IMR-90 (cell line): Measurements from ENCODE around the gene MFAP2. TPM values are rescaled to one million over a fixed set of nuclear protein-coding genes. Genes with fewer than 3 reads are reported as not detected.
"Not testable (repeated sequence)": the region's sequence is repeated elsewhere in the genome, so short reads cannot be mapped to it uniquely, and the experiment has no call there.

Source experiments
- ATAC-seq: fragments of 200-7000 bp; cut with Tn5 transposase; 2 replicates; pipeline ENCODE4 v1.9.1; 2020; ENCODE audit warnings: low read depth, mild to moderate bottlenecking, moderate library complexity
- BruUV-seq: library from RNA; stranded (reverse); fragments of 400-500 nt; replicated peaks from 2 replicates; lab custom pipeline; 2021; lab: Mats Ljungman, UMichigan
- CTCF ChIA-PET: fragments of 300-600 bp; formaldehyde crosslinking; extraction: SDS; loops from one replicate; lab custom pipeline; 2021; ENCODE audit warnings: antibody characterized with exemption; lab: Yijun Ruan, JAX
- POLR2A ChIA-PET: fragments of 300-600 bp; sonication (Branson Sonifier 250); formaldehyde crosslinking; loops from one replicate; lab custom pipeline; 2022; ENCODE audit warnings: antibody characterized with exemption; ENCODE audit not compliant: unreplicated experiment; lab: Charles Lee
- DNase-seq: peaks from one replicate; pipeline ENCODE4 v3.0.0; 2013
- H2AFZ ChIP-seq: replicated peaks from 2 replicates; pipeline ENCODE3; 2013; ENCODE audit warnings: low read length, mild to moderate bottlenecking; ENCODE audit not compliant: poor library complexity
- H2AK5ac ChIP-seq: 2 replicates; pipeline ENCODE4 v1.6.1; 2013; ENCODE audit warnings: low read depth, low read length, inconsistent platforms
- H2AK9ac ChIP-seq: replicated peaks from 2 replicates; pipeline ENCODE3; 2013; ENCODE audit warnings: mild to moderate bottlenecking, low read depth, low read length, moderate library complexity; ENCODE audit not compliant: poor library complexity
- H2BK120ac ChIP-seq: 2 replicates; pipeline ENCODE4 v1.6.1; 2013; ENCODE audit warnings: low read depth, low read length, inconsistent platforms
- H2BK15ac ChIP-seq: 3 replicates; pipeline ENCODE4 v1.6.1; 2013; ENCODE audit warnings: low read depth, low read length, inconsistent platforms
- H2BK20ac ChIP-seq: 2 replicates; pipeline ENCODE4 v1.6.1; 2013; ENCODE audit warnings: low read depth, mild to moderate bottlenecking, inconsistent platforms, low read length, moderate library complexity
- H2BK5ac ChIP-seq: 2 replicates; pipeline ENCODE4 v1.6.1; 2013; ENCODE audit warnings: mild to moderate bottlenecking, low read depth, low read length, inconsistent platforms; ENCODE audit not compliant: poor library complexity, severe bottlenecking
- H3K14ac ChIP-seq: replicated peaks from 2 replicates; pipeline ENCODE4 v1.6.1; 2013; ENCODE audit warnings: low read depth, low read length, inconsistent platforms
- H3K18ac ChIP-seq: 2 replicates; pipeline ENCODE4 v1.6.1; 2013; ENCODE audit warnings: low read depth, low read length, control low read depth
- H3K23ac ChIP-seq: 2 replicates; pipeline ENCODE4 v1.6.1; 2013; ENCODE audit warnings: low read depth, low read length, inconsistent platforms
- H3K27ac ChIP-seq: 2 replicates; pipeline ENCODE4 v1.5.1; 2013; ENCODE audit warnings: mild to moderate bottlenecking, control low read depth, low read length; ENCODE audit not compliant: insufficient read depth
- H3K27me3 ChIP-seq: 2 replicates; pipeline ENCODE4 v1.6.1; 2013; ENCODE audit warnings: low read length; ENCODE audit not compliant: control insufficient read depth, insufficient read depth
- H3K36me3 ChIP-seq: 2 replicates; pipeline ENCODE4 v1.6.1; 2013; ENCODE audit warnings: low read length, mixed read lengths; ENCODE audit not compliant: control insufficient read depth, insufficient read depth
- H3K4ac ChIP-seq: 2 replicates; pipeline ENCODE4 v1.6.1; 2013; ENCODE audit warnings: low read depth, low read length, inconsistent platforms
- H3K4me1 ChIP-seq: 2 replicates; pipeline ENCODE4 v1.6.1; 2013; ENCODE audit warnings: low read length, mixed read lengths; ENCODE audit not compliant: control insufficient read depth, insufficient read depth
- H3K4me2 ChIP-seq: 2 replicates; pipeline ENCODE4 v1.6.1; 2013; ENCODE audit warnings: low read depth, mild to moderate bottlenecking, control low read depth, low read length, moderate library complexity
- H3K4me3 ChIP-seq: 2 replicates; pipeline ENCODE4 v1.5.1; 2013; ENCODE audit warnings: low read depth, mild to moderate bottlenecking, control low read depth, low read length, moderate library complexity; ENCODE audit not compliant: insufficient read depth
- H3K56ac ChIP-seq: 2 replicates; pipeline ENCODE4 v1.6.1; 2013; ENCODE audit warnings: low read length, inconsistent platforms; ENCODE audit not compliant: insufficient read depth; ENCODE audit errors: extremely low read depth
- H3K79me1 ChIP-seq, 2 experiments: 2 replicates each; pipeline ENCODE4 v1.6.1; 2013; ENCODE audit warnings: low read length in 2 of 2, inconsistent platforms in 1 of 2, low read depth in 1 of 2
- H3K9ac ChIP-seq: 2 replicates; pipeline ENCODE4 v1.6.1; 2013; ENCODE audit warnings: low read depth, low read length, control low read depth
- H3K9me1 ChIP-seq: 2 replicates; pipeline ENCODE4 v1.6.1; 2013; ENCODE audit warnings: low read length, inconsistent platforms; ENCODE audit not compliant: insufficient read depth
- H3K9me3 ChIP-seq: 2 replicates; pipeline ENCODE4 v1.6.1; 2013; ENCODE audit warnings: low read length; ENCODE audit not compliant: control insufficient read depth, insufficient read depth
- H4K20me1 ChIP-seq: 2 replicates; pipeline ENCODE4 v1.6.1; 2013; ENCODE audit warnings: low read length, inconsistent platforms; ENCODE audit not compliant: insufficient read depth
- H4K5ac ChIP-seq: 2 replicates; pipeline ENCODE4 v1.6.1; 2013; ENCODE audit warnings: mild to moderate bottlenecking, low read depth, low read length, control low read depth
- H4K8ac ChIP-seq, 2 experiments: 2 replicates each; pipeline ENCODE4 v1.6.1; 2013; ENCODE audit warnings: low read depth in 2 of 2, low read length in 2 of 2, control low read depth in 1 of 2, inconsistent platforms in 1 of 2
- H4K91ac ChIP-seq: 2 replicates; pipeline ENCODE4 v1.6.1; 2013; ENCODE audit warnings: low read depth, low read length, inconsistent platforms; ENCODE audit not compliant: insufficient read depth
- WGBS, 2 experiments: methylation state at CpG; one replicate each; pipeline versions ENCODE4 v1.1.5 to v1.1.7; 2013; ENCODE audit warnings: missing lambda C conversion rate in 2 of 2; ENCODE audit not compliant: insufficient read length in 1 of 2; ENCODE audit errors: extremely low coverage in 2 of 2; 5-methylcytosine and 5-hydroxymethylcytosine counted together
- dilution Hi-C: fragments of 300-500 bp; cut with HindIII; formaldehyde crosslinking; loops from one replicate; pipeline ENCODE4 v1.14.3; 2018; ENCODE audit warnings: low sequenced_read_pairs; ENCODE audit not compliant: unreplicated experiment
- in situ Hi-C: fragments of 300-500 bp; cut with MboI; formaldehyde crosslinking; loops from 3 replicates; pipeline ENCODE4 v1.14.3; 2019; ENCODE audit warnings: low sequenced_read_pairs, inconsistent platforms, mixed read lengths
- intact Hi-C: fragments of 100-400 bp; cut with micrococcal nuclease; formaldehyde crosslinking; loops from 2 replicates; pipeline ENCODE4 v1.10.0; 2022
- polyA plus RNA-seq, 3 experiments: library from polyadenylated mRNA; depleted of rRNA; stranded (reverse); fragments of >200 nt; gene quantifications; 2 replicates each; pipeline ENCODE4 v1.2.3, GENCODE V29; 2012; ENCODE audit warnings: low replicate concordance in 1 of 3
- total RNA-seq: library from RNA; depleted of rRNA; stranded (reverse); fragments of >200 nt; gene quantifications from 2 replicates; pipeline ENCODE4 v1.2.3, GENCODE V29; 2012

Gene MFAP2
- total and polyA plus RNA-seq, 2 of the 4 experiments (the other 2 are of a cell fraction) = 3.9 to 13.9 TPM

GRCh38 chr1:16964169-16964568 lies 16.3 kb downstream of the MFAP2 start:
- H3K4me1 ChIP-seq, H3K18ac ChIP-seq, intact Hi-C loops, H3K23ac ChIP-seq, H2BK15ac ChIP-seq, H3K4ac ChIP-seq, H3K4me3 ChIP-seq, H2AFZ ChIP-seq, H3K9ac ChIP-seq, H2AK9ac ChIP-seq, POLR2A ChIA-PET, H2BK20ac ChIP-seq, BruUV-seq, H4K5ac ChIP-seq, in situ Hi-C loops, H3K4me2 ChIP-seq, H3K9me1 ChIP-seq, H4K91ac ChIP-seq, DNase-seq, H2BK120ac ChIP-seq, H3K56ac ChIP-seq, H3K79me1 ChIP-seq, ATAC-seq, H2BK5ac ChIP-seq, H4K8ac ChIP-seq, H2AK5ac ChIP-seq, H3K14ac ChIP-seq, H3K27ac ChIP-seq, H3K27me3 ChIP-seq, H3K9me3 ChIP-seq, dilution Hi-C loops: not testable (repeated sequence)
- CTCF ChIA-PET = interaction anchor here (0.7 to 1.1 kb wide), 3 partner anchors 14 to 82 kb away, joined by 3 to 4 read pairs (median 3); no protein-coding TSS in a partner anchor
- peaks cover 12% of the 10 kb centered on the region for H4K20me1 ChIP-seq
- no CpG with 5 or more reads among the region's 4 CpGs for WGBS, 2 experiments
- H3K36me3 ChIP-seq = peaks cover 11% of the 10 kb centered on the region; the same call in 1 of the 2 replicates
